Immature natural killer cell (primary cell): ENCODE data around the gene ADAMTSL2. TPM values are rescaled to one million over a fixed set of nuclear protein-coding genes. Genes with fewer than 3 reads are reported as not detected.

Experiments used
- DNase-seq, 3 donors: peaks; one replicate each; pipeline ENCODE4 v3.0.0; 2022; ENCODE audit warnings: mixed read lengths in 1 of 3
- H3K27ac Mint-ChIP-seq, 6 donors: one replicate each; pipeline ENCODE4 v1.8.0; 2020; ENCODE audit warnings: mixed read lengths in 6 of 6, mild to moderate bottlenecking in 5 of 6, inconsistent platforms in 4 of 6, moderate library complexity in 3 of 6
- H3K27me3 Mint-ChIP-seq, 3 donors: one replicate each; pipeline ENCODE4 v1.8.0; 2020 to 2021; ENCODE audit warnings: low read depth in 3 of 3, mild to moderate bottlenecking in 3 of 3, mixed read lengths in 3 of 3, moderate library complexity in 3 of 3, inconsistent platforms in 1 of 3
- H3K36me3 Mint-ChIP-seq, 3 donors: one replicate each; pipeline ENCODE4 v1.8.0; 2020; ENCODE audit warnings: mixed read lengths in 3 of 3, inconsistent platforms in 2 of 3, mild to moderate bottlenecking in 2 of 3
- H3K4me1 Mint-ChIP-seq, 2 donors: one replicate each; pipeline ENCODE4 v1.8.0; 2020; ENCODE audit warnings: inconsistent platforms in 2 of 2, mild to moderate bottlenecking in 2 of 2, mixed read lengths in 2 of 2, moderate library complexity in 1 of 2
- H3K4me3 Mint-ChIP-seq, 5 donors: one replicate each; pipeline ENCODE4 v1.8.0; 2020; ENCODE audit warnings: mild to moderate bottlenecking in 5 of 5, mixed read lengths in 5 of 5, inconsistent platforms in 3 of 5, moderate library complexity in 3 of 5
- H3K9me3 Mint-ChIP-seq, 6 donors: one replicate each; pipeline ENCODE4 v1.8.0; 2020; ENCODE audit warnings: mild to moderate bottlenecking in 6 of 6, mixed read lengths in 6 of 6, inconsistent platforms in 4 of 6, moderate library complexity in 3 of 6
- polyA plus RNA-seq, 3 donors: library from polyadenylated mRNA; unstranded; fragments of 300-500 nt; fragmentation: Illumina TruSeq; gene quantifications; one replicate each; pipeline ENCODE4 v1.2.3, GENCODE V29; 2021

ADAMTSL2 gene
- polyA plus RNA-seq, 3 donors from 2014 or later = not detected

GRCh38 chr9:133622555-133622954, 88.1 kb downstream of the ADAMTSL2 start:
- Mint-ChIP-seq H3K27ac (peak overlapping the region in 1 of 6 donors; percentile 28), H3K27me3 (peaks cover 0 to 13% (median 11%) of the 10 kb centered on the region in 3 donors), H3K4me1 (peaks cover 36 to 43% of the 10 kb centered on the region in 2 donors)

More at GRCh38 chr9:133622555-133622954, 88.1 kb downstream of the ADAMTSL2 start:
- H3K4me3 Mint-ChIP-seq = no peak overlapping the region
- peaks cover 7 to 16% (median 9%) of the 10 kb centered on the region in 6 donors for H3K9me3 Mint-ChIP-seq
- no peak for DNase-seq
- H3K36me3 Mint-ChIP-seq = peaks cover 0 to 8% (median 6%) of the 10 kb centered on the region in 3 donors

Other genes starting within 250 kb of the ADAMTSL2 start
- 10 to 100 TPM in 1 of 3 donors, 1 to 10 TPM in 2; 3.0 to 15.5 (median 5.7) TPM for gene SURF6, start 198.5 kb upstream of the ADAMTSL2 start, polyA plus RNA-seq
- gene MED22, start 186.6 kb upstream of the ADAMTSL2 start, polyA plus RNA-seq = 10 to 100 TPM in 1 of 3 donors, 1 to 10 TPM in 2; 5.2 to 27.4 (median 7.0) TPM
- 100 to 1,000 TPM; 459 to 791 (median 622) TPM for gene RPL7A, start 186.5 kb upstream of the ADAMTSL2 start, polyA plus RNA-seq
- 100 to 1,000 TPM; 104 to 153 (median 131) TPM for gene SURF1, start 178.2 kb upstream of the ADAMTSL2 start, polyA plus RNA-seq
- 10 to 100 TPM; 30.2 to 36.9 (median 34.5) TPM for gene SURF2, start 178.2 kb upstream of the ADAMTSL2 start, polyA plus RNA-seq
- gene SURF4, start 158.6 kb upstream of the ADAMTSL2 start, polyA plus RNA-seq = 100 to 1,000 TPM; 195 to 304 (median 198) TPM
- gene STKLD1, start 158.3 kb upstream of the ADAMTSL2 start, polyA plus RNA-seq = under 1 TPM in 2 of 3 donors, not detected in 1; 0.55 to 0.96 TPM
- gene REXO4, start 116.7 kb upstream of the ADAMTSL2 start, polyA plus RNA-seq = 10 to 100 TPM in 2 of 3 donors, 1 to 10 TPM in 1; 6.9 to 27.4 (median 11.5) TPM
- gene ADAMTS13, start 112.3 kb upstream of the ADAMTSL2 start, polyA plus RNA-seq = under 1 TPM in 2 of 3 donors, not detected in 1; 0.33 to 0.73 TPM
- 10 to 100 TPM in 1 of 3 donors, 1 to 10 TPM in 2; 5.3 to 11.3 (median 7.4) TPM for gene CACFD1, start 74.7 kb upstream of the ADAMTSL2 start, polyA plus RNA-seq
- gene SLC2A6, start 55.6 kb upstream of the ADAMTSL2 start, polyA plus RNA-seq = 1 to 10 TPM; 4.4 to 8.0 (median 4.6) TPM
- gene MYMK, start 9.7 kb upstream of the ADAMTSL2 start, polyA plus RNA-seq = not detected
- not detected for gene FAM163B, start 74.7 kb downstream of the ADAMTSL2 start, polyA plus RNA-seq
- gene DBH, start 101.7 kb downstream of the ADAMTSL2 start, polyA plus RNA-seq = not detected
- 1 to 10 TPM in 2 of 3 donors, under 1 TPM in 1; 0.08 to 6.8 (median 1.2) TPM for gene SARDH, start 203.6 kb downstream of the ADAMTSL2 start, polyA plus RNA-seq